Superior temporal gyrus (tissue), 1 donor: Measurements from ENCODE around the gene MKS1.
A peak's percentile ranks its signal among the peaks of the same experiment; 100 is the strongest.

Source experiments
- DNase-seq: peaks from one replicate; pipeline ENCODE4 v3.0.0-alpha.2; 2016; ENCODE audit errors: extremely low spot score

MKS1 gene

DNA sequence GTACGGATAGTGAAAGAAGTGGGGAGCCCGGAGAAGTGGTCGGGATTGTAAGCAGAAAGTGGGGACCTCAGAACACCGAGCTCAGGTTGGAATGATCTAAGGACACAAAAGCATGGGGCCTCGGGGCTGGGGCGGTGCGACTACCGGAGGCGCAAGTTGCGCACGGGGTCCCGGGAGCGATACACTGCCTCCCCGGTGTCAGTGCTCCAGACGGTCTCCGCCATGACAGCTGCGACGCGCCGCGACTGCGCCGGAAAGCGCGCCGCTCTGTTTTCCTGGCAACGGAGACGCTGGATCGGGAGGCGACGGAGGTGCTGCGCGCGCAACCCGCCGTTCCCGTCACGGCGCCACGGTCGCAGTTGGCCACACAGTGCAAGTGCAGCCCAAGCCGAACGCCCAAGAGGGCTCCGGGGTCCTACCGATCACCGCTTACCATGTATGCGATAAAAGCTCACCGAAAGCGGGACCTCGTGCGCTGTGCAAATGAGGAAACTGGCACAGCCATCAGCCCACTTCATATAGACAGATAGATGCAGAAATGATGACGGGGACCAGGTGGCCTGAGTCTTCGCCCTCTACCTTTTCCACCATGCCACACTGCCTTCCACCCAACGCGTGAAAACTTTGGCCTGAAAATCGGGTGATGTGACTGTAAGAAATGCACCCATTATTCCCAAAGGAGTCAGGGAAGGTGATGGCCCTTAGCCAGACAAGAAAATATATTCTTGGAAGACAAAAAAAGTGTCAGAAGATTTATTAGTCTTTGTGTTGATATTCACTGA, at the start of gene MKS1:
MKS1 (minus strand) TSS at position 249 of the 782 bp plus-strand sequence; CDS start at position 224, 25 bp downstream.
- DNase-seq, result peak; percentile 94

DNA sequence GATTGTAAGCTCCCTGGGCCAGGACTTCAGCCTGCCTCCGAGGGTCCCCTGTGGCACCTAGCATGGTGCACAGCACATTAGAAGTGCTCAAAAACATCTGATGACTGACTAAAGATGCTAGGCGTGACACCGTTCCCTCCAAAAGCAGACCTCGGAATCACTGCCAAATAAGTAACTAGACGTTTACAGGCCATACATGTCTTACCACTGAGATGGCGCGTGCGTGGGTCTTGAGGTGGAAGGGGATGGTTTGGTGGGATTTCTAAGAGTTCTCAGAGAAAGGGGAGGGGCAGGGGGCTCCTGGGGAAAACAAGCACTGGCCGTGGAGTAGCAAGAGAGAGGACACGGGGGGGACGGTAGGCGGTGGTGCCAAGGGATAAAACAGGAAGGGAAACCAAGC, 49.3 kb upstream of the MKS1 start:
- no peak for DNase-seq

DNA sequence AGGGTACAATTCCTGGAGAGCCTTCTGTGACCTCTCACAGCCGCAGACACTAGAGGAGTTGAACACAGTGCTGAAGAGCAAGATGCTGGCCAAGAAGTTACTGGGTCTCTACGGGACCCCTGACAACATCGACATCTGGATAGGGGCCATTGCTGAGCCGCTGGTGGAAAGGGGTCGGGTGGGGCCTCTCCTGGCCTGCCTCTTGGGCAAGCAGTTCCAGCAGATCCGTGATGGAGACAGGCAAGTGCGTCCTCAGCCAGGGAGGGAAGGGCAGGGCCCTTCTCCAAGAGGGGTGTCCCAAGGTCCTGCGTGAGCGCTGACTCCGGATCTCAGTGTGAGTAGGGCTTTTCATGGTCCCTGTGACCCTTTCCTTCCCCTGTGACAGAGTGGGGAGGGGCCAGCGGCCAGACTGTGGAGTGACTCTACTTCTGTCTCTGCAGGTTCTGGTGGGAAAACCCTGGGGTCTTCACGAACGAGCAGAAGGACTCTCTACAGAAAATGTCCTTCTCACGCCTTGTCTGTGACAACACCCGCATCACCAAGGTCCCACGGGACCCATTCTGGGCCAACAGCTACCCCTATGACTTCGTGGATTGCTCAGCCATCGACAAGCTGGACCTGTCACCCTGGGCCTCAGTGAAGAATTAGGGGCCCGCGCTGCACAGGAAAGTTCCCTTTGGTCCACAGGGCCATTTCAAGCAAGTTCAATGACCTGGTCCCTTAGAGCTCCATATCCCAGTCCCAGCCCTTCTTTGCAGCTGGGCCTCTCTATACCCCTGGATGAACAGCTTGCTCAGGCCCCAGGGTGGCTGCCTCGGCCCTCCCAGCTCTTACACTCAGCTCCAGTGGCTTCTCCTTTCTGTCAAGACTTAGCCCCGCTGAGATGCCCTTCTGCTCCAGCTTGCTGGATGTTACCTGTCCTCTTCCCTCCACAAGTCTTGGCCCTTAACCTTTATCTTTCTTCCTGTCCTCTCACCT, 48.6 kb upstream of the MKS1 start:
- no peak for DNase-seq

DNA sequence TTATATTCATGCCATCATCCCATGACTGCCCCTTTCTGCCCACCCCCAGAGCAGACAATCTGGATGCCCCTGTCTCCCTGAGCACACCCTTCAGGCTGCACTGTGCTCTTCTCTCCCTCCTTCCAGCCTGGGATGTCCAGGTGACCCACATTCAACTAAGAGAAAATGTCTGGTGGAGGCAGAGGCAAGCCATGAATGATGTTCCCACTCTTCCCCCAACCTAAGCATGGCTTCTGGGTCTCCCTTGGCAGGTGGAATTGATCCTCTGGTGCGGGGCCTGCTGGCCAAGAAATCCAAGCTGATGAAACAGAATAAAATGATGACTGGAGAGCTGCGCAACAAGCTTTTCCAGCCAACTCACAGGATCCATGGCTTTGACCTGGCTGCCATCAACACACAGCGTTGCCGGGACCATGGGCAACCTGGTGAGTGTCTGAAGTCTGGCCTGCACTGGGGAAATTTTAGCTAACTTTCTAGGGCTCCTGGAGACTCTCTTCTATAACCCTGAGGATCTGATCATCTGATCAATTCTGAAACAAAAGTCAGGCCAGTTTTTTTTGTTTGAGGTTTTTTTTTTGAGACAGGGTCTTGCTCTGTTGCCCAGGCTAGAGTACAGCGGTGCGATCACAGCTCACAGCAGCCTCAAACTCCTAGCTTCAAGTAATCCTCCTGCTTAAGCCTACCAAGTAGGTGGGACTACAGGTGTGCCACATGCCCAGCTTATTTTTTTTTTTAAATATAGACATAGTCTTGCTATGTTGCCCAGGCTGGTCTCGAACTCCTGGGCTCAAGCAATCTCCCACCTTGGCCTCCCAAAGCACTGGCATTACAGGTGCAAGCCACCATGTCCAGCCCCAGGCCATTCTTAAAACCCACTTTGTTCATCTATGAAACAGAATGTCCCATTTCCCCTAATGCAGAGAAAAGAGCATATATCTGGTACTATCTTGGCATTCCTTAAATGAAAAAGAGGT, 47.1 kb upstream of the MKS1 start:
- no peak for DNase-seq

DNA sequence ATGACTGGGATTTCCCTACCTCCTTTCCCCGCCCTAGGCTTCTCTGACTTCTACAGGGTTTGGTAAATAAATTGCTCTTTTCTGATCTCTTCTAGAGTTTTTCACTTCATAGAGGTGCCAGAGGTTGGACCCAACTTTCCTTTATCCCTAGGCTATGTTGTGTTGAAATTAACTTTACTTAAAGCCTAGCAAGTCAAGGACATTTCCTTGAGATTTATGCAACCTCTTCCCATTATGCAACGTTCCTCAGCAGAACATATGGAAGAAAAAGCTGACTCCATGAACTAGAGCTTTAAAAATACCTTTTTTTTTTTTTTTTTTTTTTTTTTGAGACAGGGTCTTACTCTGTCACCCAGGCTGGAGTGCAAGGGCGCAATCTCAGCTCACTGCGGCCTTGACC, 46.2 kb upstream of the MKS1 start:
- no peak for DNase-seq

GRCh38 chr17:58264407-58265103, 45.5 kb upstream of the MKS1 start:
- no peak for DNase-seq

- DNase-seq, result no peak
These were observed 44.7 kb upstream of the MKS1 start for GRCh38 chr17:58263773-58264172.

- no peak for DNase-seq
These were observed 43.1 kb upstream of the MKS1 start for GRCh38 chr17:58262149-58262548.

DNA sequence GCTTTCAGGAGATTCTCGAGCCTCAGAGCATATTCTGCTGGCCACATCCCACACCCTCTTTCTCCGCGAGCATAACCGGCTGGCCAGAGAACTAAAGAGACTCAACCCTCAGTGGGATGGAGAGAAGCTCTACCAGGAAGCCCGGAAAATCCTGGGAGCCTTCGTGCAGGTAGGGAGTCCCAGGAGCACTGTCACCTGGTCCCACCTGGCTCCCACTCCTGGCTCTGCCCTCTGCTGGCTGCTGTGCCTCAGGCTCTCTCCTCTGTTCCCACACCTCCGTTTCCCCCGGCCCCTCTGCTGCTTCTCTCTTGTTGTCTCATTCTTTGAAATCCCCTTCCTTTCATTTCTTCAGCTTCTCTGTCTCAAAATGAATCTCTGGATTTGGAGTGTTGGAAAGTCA, 35.7 kb upstream of the MKS1 start:
- DNase-seq, result no peak

GRCh38 chr17:58253082-58253481, 34.0 kb upstream of the MKS1 start:
- DNase-seq, result no peak

DNA sequence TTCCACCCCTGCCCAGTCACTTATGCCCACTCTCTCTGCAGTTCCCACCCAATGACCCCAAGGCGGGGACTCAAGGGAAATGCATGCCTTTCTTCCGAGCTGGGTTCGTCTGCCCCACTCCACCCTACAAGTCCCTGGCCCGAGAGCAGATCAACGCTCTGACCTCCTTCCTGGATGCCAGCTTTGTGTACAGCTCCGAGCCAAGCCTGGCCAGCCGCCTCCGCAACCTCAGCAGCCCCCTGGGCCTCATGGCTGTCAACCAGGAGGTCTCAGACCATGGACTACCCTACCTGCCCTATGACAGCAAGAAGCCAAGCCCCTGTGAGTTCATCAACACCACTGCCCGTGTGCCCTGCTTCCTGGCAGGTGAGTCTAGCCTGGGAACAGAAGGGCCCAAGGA, 33.1 kb upstream of the MKS1 start:
- no peak for DNase-seq

DNA sequence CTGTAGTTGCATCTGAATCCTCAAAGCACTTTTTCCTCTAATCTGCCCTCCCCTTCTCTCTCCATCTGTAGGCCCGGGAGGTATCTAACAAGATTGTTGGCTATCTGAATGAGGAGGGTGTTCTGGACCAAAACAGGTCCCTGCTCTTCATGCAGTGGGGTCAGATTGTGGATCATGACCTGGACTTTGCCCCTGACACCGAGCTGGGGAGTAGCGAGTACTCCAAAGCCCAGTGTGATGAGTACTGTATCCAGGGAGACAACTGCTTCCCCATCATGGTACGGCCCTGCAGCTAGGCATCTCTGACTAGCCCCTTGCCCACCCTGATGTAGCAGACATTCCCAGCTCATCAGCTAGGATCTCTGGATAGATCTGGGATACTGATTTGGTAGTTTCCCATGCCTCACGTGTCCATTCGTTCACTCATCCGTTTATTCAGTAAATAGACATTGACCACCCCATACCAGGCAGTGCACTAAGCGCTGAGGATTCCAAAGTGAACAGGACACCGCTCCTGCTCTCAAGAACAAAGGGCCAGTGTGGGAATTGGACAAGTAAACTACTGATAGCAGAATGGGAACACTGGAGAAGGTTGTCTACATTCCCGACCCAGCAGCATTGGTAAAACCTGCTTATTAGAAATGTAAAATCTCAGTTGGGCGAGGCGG, 31.4 kb upstream of the MKS1 start:
- no peak for DNase-seq

- DNase-seq, result peak; percentile 73
These were observed 30.4 kb upstream of the MKS1 start for GRCh38 chr17:58249270-58250133.

DNA sequence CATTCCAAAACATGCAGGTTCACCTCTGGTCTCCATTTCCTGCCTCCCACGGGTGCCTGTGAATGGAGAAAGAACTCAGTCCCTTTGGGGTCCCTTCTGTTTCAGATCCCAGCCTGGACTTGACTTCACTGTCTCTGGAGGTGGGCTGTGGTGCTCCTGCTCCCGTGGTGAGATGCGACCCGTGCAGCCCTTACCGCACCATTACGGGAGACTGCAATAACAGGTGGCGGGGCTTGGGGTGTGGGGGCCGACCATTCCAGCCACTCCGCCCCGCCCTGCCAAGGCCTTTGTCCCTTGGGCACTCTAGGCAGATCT, 29.9 kb upstream of the MKS1 start:
- no peak for DNase-seq

- DNase-seq, result no peak
These were observed 28.7 kb upstream of the MKS1 start for GRCh38 chr17:58247511-58248363.

GRCh38 chr17:58246781-58247180, 27.7 kb upstream of the MKS1 start:
- DNase-seq, result no peak

DNA sequence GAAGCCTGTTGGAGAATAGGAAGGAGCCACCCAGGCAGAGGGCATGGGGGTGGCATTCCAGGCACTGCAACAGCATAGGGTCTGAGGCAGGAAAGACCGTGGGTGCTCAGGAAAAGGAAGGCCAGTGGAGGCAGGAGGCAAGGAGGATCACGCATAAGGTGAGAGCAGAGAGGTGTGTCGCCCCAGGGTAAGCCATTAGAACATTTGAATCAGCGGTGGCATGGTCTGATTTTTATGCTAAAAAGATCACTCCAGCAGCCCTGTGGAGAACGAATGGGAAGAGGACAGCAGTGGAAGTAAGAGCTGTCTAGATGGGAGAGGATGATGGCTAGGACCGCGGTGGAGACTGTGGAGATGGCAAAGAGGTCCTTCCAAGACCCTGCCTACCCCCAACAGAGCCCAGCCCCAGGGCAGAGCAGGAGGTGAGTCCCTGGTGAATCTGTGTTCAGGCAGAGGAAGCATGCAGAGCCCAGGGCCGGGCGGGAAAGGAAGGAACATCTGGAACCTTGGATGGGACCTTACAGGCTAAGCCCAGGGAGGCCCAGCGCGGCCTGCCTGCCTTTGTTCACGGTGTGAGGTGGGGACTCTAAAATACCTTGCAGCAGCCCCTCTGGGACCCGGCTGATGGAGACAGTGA, 27.2 kb upstream of the MKS1 start:
- DNase-seq, result no peak

- no peak for DNase-seq
These were observed 26.5 kb upstream of the MKS1 start for GRCh38 chr17:58245428-58246103.
